ENCODE results near the gene ABHD17C. TPM values are rescaled to one million over a fixed set of nuclear protein-coding genes. Genes with fewer than 3 reads are reported as not detected.
"Not testable (repeated sequence)": the region's sequence is repeated elsewhere in the genome, so short reads cannot be mapped to it uniquely, and the experiment has no call there.

Gene ABHD17C
- total RNA-seq, 2 experiments from 2014 or later: 1.6 to 2.1 TPM

DNA sequence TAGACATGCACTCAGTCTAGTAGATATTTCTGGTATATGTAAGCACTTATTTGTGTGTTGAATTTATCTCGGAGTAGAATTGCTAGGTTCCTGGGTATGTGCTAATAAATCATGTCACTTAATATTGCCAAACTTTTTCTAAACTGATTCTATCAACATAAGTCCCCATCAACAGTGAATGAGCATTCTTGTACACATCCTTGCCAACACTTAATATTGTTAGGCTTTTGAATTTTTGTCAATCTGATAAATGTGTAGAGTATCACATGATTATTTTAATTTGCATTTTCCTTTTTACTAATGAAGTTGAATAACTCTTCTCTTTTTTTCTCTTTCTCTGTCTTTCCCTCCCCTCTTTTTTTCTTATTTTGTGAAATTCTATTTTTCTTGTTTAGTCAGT, 50.8 kb downstream of the ABHD17C start:
- Mint-ChIP-seq H3K27ac (no peak overlapping the region), H3K4me3 (no peak overlapping the region), H3K36me3 (peaks cover 2% of the 10 kb centered on the region), H3K9me3 (no peaks in the 10 kb centered on the region), H3K4me1 (no peaks in the 10 kb centered on the region), H3K27me3 (no peaks in the 10 kb centered on the region)
- no peak for ATAC-seq (ENCODE audit: low read depth)
- POLR2A ChIA-PET: no interaction called here
- DNase-seq: no peak

- Mint-ChIP-seq H3K36me3 (peaks cover 2% of the 10 kb centered on the region), H3K27me3 (peaks cover 2% of the 10 kb centered on the region), H3K9me3 (no peaks in the 10 kb centered on the region), H3K27ac (no peak overlapping the region), H3K4me3 (no peak overlapping the region), H3K4me1 (no peaks in the 10 kb centered on the region)
- ATAC-seq (ENCODE audit: low read depth) (no peak), DNase-seq (no peak)
- POLR2A ChIA-PET: no interaction called here
These were observed 52.4 kb downstream of the ABHD17C start for GRCh38 chr15:80747317-80748053.

DNA sequence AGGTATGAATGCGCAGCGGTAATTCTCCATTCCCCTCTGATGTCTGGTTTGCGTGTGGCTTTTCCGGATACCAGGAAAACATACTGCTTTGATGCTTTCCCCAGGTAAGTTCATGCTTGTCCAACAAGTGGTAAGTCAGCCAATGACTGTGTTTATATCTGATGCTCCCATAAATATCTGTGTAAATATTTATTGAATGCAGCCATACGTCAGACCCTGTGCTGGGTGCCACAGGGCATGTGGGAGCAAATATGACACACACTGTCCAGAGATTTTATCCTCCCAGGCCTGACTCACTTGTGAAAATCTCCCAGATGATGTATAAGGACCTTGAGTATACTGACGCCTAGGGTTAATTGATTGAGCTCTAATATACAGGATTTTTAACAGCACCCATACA, 54.5 kb downstream of the ABHD17C start:
- DNase-seq: no peak
- no peak for ATAC-seq (ENCODE audit: low read depth)
- peaks cover 2% of the 10 kb centered on the region for H3K27me3 Mint-ChIP-seq
- no peak overlapping the region for H3K4me3 Mint-ChIP-seq
- POLR2A ChIA-PET: no interaction called here
- H3K9me3 Mint-ChIP-seq: no peaks in the 10 kb centered on the region
- no peaks in the 10 kb centered on the region for H3K4me1 Mint-ChIP-seq
- H3K27ac Mint-ChIP-seq: no peak overlapping the region
- H3K36me3 Mint-ChIP-seq: no peaks in the 10 kb centered on the region

GRCh38 chr15:80750575-80750974, 55.5 kb downstream of the ABHD17C start:
- POLR2A ChIA-PET: no interaction called here
- no peak for ATAC-seq (ENCODE audit: low read depth)
- DNase-seq: no peak
- no peaks in the 10 kb centered on the region for H3K36me3 Mint-ChIP-seq
- H3K27me3 Mint-ChIP-seq: peaks cover 2% of the 10 kb centered on the region
- no peaks in the 10 kb centered on the region for H3K4me1 Mint-ChIP-seq
- no peak overlapping the region for H3K4me3 Mint-ChIP-seq
- no peak overlapping the region for H3K27ac Mint-ChIP-seq
- no peaks in the 10 kb centered on the region for H3K9me3 Mint-ChIP-seq

GRCh38 chr15:80752204-80752603, 57.1 kb downstream of the ABHD17C start:
- POLR2A ChIA-PET: no interaction called here
- peaks cover 3% of the 10 kb centered on the region for H3K4me1 Mint-ChIP-seq
- no peak overlapping the region for H3K27ac Mint-ChIP-seq
- ATAC-seq (ENCODE audit: low read depth) (no peak), DNase-seq (no peak)
- H3K4me3 Mint-ChIP-seq: no peak overlapping the region
- H3K9me3 Mint-ChIP-seq: no peaks in the 10 kb centered on the region
- H3K36me3 Mint-ChIP-seq: no peaks in the 10 kb centered on the region
- peaks cover 2% of the 10 kb centered on the region for H3K27me3 Mint-ChIP-seq

- ATAC-seq (ENCODE audit: low read depth) (no peak), DNase-seq (no peak)
- H3K9me3 Mint-ChIP-seq: no peaks in the 10 kb centered on the region
- no peak overlapping the region for H3K27ac Mint-ChIP-seq
- no peak overlapping the region for H3K4me3 Mint-ChIP-seq
- H3K36me3 Mint-ChIP-seq: no peaks in the 10 kb centered on the region
- POLR2A ChIA-PET: no interaction called here
- peaks cover 4% of the 10 kb centered on the region for H3K27me3 Mint-ChIP-seq
- peaks cover 3% of the 10 kb centered on the region for H3K4me1 Mint-ChIP-seq
These were observed 58.1 kb downstream of the ABHD17C start for GRCh38 chr15:80753161-80753560.

- POLR2A ChIA-PET: no interaction called here
- Mint-ChIP-seq H3K4me3 (no peak overlapping the region), H3K27ac (no peak overlapping the region), H3K9me3 (no peaks in the 10 kb centered on the region), H3K27me3 (peaks cover 10% of the 10 kb centered on the region), H3K36me3 (no peaks in the 10 kb centered on the region), H3K4me1 (peaks cover 3% of the 10 kb centered on the region)
- no peak for ATAC-seq (ENCODE audit: low read depth)
- no peak for DNase-seq
These were observed 58.9 kb downstream of the ABHD17C start for GRCh38 chr15:80754014-80754413.

- no peak for ATAC-seq (ENCODE audit: low read depth)
- POLR2A ChIA-PET: no interaction called here
- H3K27me3 Mint-ChIP-seq: peaks cover 12% of the 10 kb centered on the region
- H3K4me3 Mint-ChIP-seq: no peak overlapping the region
- no peak overlapping the region for H3K27ac Mint-ChIP-seq
- H3K4me1 Mint-ChIP-seq: peaks cover 3% of the 10 kb centered on the region
- H3K36me3 Mint-ChIP-seq: no peaks in the 10 kb centered on the region
- no peak for DNase-seq
- H3K9me3 Mint-ChIP-seq: no peaks in the 10 kb centered on the region
These were observed 60.8 kb downstream of the ABHD17C start for GRCh38 chr15:80755885-80756284.

GRCh38 chr15:80758130-80758745, 63.1 kb downstream of the ABHD17C start:
- ATAC-seq (ENCODE audit: low read depth) (no peak), DNase-seq (no peak)
- Mint-ChIP-seq H3K4me1 (peaks cover 3% of the 10 kb centered on the region), H3K27me3 (peaks cover 11% of the 10 kb centered on the region), H3K4me3 (no peak overlapping the region), H3K36me3 (no peaks in the 10 kb centered on the region), H3K9me3 (no peaks in the 10 kb centered on the region), H3K27ac (no peak overlapping the region)
- POLR2A ChIA-PET: no interaction called here

GRCh38 chr15:80760960-80761359, 65.8 kb downstream of the ABHD17C start:
- Mint-ChIP-seq H3K4me1 (peaks cover under 1% of the 10 kb centered on the region), H3K27ac (no peak overlapping the region), H3K36me3 (no peaks in the 10 kb centered on the region), H3K9me3 (no peaks in the 10 kb centered on the region), H3K27me3 (peaks cover 11% of the 10 kb centered on the region), H3K4me3 (no peak overlapping the region)
- ATAC-seq (ENCODE audit: low read depth) (no peak), DNase-seq (no peak)
- POLR2A ChIA-PET: no interaction called here

DNA sequence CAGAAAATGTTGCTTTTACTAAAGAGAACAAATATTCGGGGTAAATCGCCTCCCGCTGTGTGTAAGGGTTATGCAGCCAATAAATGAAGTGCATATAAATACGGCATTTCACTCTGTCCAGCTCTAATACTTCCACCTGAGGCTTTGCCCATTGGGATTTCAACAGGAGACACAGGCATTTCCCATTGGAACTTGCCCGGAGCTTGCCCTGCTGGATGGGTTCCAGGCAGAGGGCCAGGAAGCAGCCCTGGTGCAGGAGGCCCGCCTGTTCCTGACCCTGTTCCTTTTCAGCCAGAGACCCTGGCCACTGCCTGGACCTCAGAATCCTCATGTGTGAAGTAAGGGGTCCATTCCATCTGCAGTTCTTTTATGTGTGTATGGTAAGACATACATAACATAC, 66.6 kb downstream of the ABHD17C start:
- ATAC-seq (ENCODE audit: low read depth) (no peak), DNase-seq (no peak)
- peaks cover 11% of the 10 kb centered on the region for H3K27me3 Mint-ChIP-seq
- H3K36me3 Mint-ChIP-seq: no peaks in the 10 kb centered on the region
- no peak overlapping the region for H3K27ac Mint-ChIP-seq
- POLR2A ChIA-PET: no interaction called here
- no peaks in the 10 kb centered on the region for H3K4me1 Mint-ChIP-seq
- no peaks in the 10 kb centered on the region for H3K9me3 Mint-ChIP-seq
- no peak overlapping the region for H3K4me3 Mint-ChIP-seq

DNA sequence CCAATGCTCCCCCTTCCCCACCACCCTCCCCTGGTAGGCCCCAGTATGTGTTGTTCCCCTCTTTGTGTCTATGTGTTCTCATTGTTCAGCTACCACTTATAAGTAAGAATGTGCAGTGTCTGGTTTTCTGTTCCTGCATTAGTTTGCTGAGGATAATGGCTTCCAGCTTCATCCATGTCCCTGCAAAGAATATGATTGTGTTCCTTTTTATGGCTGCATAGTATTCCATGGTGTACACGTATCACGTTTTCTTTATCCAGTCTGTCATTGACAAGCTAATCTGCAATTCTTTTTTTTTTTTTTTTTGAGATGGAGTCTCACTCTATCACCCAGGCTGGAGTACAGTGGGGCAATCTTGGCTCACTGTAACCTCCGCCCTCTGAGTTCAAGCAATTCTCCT, 68.1 kb downstream of the ABHD17C start:
- POLR2A ChIA-PET; DNase-seq; H3K4me3 Mint-ChIP-seq; H3K4me1 Mint-ChIP-seq; H3K27me3 Mint-ChIP-seq; ATAC-seq (ENCODE audit: low read depth); H3K9me3 Mint-ChIP-seq; H3K27ac Mint-ChIP-seq; H3K36me3 Mint-ChIP-seq: not testable (repeated sequence)

- Mint-ChIP-seq H3K27me3 (peaks cover 5% of the 10 kb centered on the region), H3K4me3 (no peak overlapping the region), H3K9me3 (no peaks in the 10 kb centered on the region), H3K36me3 (no peaks in the 10 kb centered on the region), H3K4me1 (no peaks in the 10 kb centered on the region), H3K27ac (no peak overlapping the region)
- POLR2A ChIA-PET: no interaction called here
- ATAC-seq (ENCODE audit: low read depth) (no peak), DNase-seq (no peak)
These were observed 69.4 kb downstream of the ABHD17C start for GRCh38 chr15:80764535-80764934.

- no peak overlapping the region for H3K4me3 Mint-ChIP-seq
- POLR2A ChIA-PET: no interaction called here
- no peak overlapping the region for H3K27ac Mint-ChIP-seq
- H3K36me3 Mint-ChIP-seq: no peaks in the 10 kb centered on the region
- no peaks in the 10 kb centered on the region for H3K4me1 Mint-ChIP-seq
- H3K27me3 Mint-ChIP-seq: peaks cover 1% of the 10 kb centered on the region
- ATAC-seq (ENCODE audit: low read depth): no peak
- no peak for DNase-seq
- H3K9me3 Mint-ChIP-seq: no peaks in the 10 kb centered on the region
These were observed 71.2 kb downstream of the ABHD17C start for GRCh38 chr15:80766275-80766674.
